HG03108 (cell line): ENCODE data around the gene PXMP4.

Experiments used
- ATAC-seq: cut with Tn5 transposase; IDR thresholded peaks from one replicate; pipeline ENCODE4 v1.9.1; 2021; ENCODE audit warnings: moderate library complexity; ENCODE audit not compliant: unreplicated experiment

Gene PXMP4

DNA sequence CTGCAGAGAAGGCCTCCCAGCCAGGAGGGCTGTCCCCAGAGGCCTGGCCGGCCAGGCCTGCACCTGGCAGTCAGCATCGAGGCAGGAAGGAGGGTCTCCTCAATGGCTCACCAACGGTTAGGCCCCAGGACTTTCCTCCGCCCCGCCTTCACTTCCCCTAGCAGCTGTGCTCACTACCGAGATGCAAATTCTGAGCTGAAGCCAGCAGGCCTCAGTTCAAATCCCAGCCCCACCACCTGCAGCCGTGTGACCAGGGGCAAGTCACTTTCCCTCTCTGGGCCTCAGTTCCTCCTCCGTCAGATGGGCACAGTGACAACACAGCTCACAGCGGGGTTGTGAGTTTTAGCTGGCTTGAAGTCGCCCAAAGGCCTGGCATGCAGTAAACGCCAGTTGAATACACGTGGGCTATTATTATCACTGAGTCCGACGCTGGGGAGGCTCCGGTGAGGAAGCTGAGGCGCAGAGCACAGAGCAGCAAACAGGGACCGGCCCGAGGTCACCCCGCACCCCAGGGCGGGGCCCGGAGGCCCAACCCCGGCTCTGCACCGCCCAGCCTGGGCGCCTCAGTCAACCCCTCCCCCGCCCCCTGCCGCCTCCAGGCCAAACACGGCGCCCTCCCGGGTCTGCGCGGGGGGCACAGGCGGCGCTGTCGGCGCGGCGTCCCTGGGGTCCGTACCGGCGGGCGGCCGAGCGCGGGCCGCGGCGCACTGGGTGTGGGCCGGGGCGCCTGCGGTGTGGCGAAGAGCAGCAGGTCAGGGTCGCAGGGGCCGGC is 34.6 kb downstream of the PXMP4 start:
- peak; percentile 32 for ATAC-seq

DNA sequence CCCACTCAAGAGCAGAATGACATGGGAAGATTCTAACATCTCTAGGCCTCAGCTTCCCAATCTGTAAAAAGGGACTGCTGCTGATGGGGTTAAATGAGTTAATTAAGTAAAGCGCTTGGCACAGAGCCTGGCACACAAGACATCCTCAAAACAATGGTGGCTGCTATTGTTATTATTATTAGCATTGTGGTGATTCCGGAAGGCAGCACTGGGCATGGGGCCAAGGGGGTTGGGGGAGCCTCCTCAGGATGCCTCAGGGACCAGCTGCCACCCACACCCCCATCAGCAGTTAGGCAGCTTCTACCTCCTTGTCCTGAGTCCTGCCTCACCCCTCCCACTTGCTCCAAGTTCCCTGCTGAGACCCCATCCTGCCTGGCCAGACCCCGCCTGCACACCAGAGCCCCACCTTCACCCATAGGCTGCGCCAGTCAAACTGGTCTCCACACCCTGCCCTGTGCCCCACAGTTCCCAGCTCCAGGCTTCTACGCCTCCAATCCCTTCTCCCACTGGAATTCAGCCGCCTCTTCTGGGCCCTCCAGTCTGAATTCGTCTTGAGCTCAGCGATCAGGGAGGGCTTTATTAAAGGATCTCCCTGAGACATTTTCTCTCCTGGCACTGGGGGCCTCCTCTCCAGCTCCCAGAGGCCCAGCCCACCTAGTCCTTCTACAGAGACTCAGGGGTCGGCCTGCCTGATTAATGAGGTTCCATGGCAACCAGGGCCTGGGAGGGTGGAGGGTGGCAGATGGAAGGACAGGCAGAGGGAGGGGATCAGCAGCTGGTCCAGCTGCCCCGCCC is 35.4 kb downstream of the PXMP4 start:
- ATAC-seq: no peak

GRCh38 chr20:33681728-33682353 is 38.3 kb downstream of the PXMP4 start:
- ATAC-seq: no peak

GRCh38 chr20:33681288-33681687 is 38.8 kb downstream of the PXMP4 start:
- no peak for ATAC-seq

- ATAC-seq: no peak
These were observed 39.4 kb downstream of the PXMP4 start for GRCh38 chr20:33680686-33681085.

GRCh38 chr20:33679758-33680485 is 40.2 kb downstream of the PXMP4 start:
- ATAC-seq: peak; percentile 66

DNA sequence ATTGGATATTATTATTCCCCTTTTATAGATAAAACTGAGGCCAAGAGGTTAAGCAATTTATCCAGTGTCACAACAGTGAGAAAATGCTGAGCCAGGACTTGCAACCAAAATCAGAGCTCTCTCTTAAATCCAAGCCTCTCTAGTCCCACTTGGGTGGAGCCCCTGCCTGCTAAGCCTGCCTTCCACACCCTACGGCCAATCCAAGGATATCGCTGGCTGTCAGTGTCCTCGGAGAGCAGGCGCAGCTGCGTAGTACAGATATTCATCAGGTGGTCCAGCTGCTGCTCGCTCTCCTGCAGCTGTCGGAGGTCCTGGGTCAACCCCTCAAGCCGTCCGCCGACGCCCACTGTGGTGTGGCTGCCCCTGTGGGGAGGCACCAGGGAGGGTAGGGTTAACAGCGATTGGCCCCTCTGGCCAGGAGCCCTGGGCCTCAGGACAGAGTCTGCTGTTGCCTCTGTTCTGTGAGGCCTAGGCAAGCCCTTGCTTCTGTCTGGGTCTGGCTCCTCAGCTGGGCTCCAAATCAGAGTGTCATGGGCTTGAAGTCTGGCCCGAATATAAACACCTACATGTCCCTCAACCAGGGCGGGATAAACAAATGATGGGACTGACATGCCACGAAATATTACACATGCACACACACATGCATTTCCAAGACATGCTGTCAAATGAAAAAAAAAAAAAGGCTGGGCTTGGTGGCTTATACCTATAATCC is 42.0 kb downstream of the PXMP4 start:
- ATAC-seq: no peak

DNA sequence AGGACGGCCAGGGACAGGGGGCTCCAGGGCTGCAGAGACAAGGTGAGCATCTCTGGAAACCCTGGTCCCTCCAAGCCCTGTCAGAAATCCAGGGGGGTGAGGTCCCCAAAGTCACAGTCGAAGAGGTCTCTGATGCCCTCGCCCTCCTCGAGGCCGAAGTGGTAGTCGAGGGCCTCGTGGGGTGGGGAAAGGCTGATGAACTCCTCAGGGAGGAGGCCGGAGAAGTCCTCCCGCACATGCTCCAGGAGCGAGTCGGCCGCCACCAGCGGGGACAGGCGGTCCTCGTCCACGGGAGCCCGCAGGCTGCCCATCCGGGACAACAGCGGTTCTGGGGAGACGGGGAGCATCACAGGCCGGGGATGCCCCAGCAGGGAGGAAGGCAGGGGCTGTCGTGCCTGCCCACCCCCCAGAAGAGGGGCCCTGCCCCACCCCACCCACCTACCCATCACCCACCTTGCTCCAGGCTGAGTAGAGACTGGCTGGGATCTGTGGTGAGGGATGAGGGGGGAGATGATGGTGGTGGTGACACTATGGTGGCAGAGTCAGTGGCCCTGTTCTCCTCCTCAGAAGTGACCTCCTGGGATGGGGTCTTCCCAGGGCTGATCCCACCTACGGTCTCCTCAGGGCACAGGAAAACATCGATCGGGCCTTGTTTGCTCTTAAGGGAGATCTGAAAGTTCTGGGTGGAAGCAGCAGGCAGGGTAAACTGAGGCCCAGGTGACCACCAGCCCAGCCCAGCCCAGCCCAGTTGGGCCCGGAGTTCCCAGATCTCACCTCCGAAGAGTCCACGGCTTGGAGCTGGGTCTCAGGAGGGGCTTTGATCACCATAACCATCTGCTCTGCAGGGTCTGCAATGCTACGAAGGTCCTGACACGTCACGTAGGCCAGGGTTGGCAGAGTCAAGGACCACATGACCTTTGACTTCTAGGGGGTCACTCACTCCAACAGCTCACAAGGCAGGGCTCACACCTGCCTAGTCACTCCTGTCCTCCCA is 43.2 kb downstream of the PXMP4 start:
- ATAC-seq: no peak

- no peak for ATAC-seq
These were observed 44.0 kb downstream of the PXMP4 start for GRCh38 chr20:33676121-33676520.

GRCh38 chr20:33675136-33675959 is 44.8 kb downstream of the PXMP4 start:
- no peak for ATAC-seq

- peak; percentile 65 for ATAC-seq
These were observed 45.6 kb downstream of the PXMP4 start, which contains the start of gene NECAB3 for GRCh38 chr20:33674294-33675135. TSS of gene NECAB3 (minus strand) at chr20:33674428. CDS start at chr20:33674352, 76 bp downstream.

- ATAC-seq: no peak
These were observed 46.5 kb downstream of the PXMP4 start for GRCh38 chr20:33673410-33674293.

DNA sequence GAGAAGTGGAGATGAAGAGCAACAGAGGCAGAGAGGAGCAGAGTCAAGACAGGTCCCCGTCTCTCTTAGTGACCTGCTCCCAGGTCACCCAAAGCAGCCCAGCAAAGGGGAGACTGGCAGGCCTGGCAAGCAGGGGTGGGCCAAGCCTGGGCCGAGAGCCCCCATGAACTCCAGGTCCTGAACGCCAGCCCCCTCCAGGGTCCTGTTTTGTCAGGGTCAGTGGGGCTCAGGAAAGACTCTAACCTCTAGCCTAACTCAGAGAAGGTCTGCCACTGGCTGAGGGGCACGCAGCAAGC is 47.0 kb downstream of the PXMP4 start:
- no peak for ATAC-seq

GRCh38 chr20:33672426-33673113 is 47.5 kb downstream of the PXMP4 start:
- no peak for ATAC-seq

GRCh38 chr20:33671573-33672288 is 48.4 kb downstream of the PXMP4 start:
- no peak for ATAC-seq
